TTC549 (cell line): ENCODE measurements around the gene ACOT11.
"Not testable (repeated sequence)": the region's sequence is repeated elsewhere in the genome, so short reads cannot be mapped to it uniquely, and the experiment has no call there.

Experiments used
- FAIRE-seq: peaks from 2 replicates; lab custom pipeline; 2012; peaks lifted over from hg19 to GRCh38; lab: Jason Lieb, UNC

The ACOT11 gene

GRCh38 chr1:54547601-54548388 is at the start of gene ACOT11:
ACOT11 (plus strand) TSS chr1:54548228; CDS start chr1:54548310, 82 bp downstream.
- FAIRE-seq, result no peak

DNA sequence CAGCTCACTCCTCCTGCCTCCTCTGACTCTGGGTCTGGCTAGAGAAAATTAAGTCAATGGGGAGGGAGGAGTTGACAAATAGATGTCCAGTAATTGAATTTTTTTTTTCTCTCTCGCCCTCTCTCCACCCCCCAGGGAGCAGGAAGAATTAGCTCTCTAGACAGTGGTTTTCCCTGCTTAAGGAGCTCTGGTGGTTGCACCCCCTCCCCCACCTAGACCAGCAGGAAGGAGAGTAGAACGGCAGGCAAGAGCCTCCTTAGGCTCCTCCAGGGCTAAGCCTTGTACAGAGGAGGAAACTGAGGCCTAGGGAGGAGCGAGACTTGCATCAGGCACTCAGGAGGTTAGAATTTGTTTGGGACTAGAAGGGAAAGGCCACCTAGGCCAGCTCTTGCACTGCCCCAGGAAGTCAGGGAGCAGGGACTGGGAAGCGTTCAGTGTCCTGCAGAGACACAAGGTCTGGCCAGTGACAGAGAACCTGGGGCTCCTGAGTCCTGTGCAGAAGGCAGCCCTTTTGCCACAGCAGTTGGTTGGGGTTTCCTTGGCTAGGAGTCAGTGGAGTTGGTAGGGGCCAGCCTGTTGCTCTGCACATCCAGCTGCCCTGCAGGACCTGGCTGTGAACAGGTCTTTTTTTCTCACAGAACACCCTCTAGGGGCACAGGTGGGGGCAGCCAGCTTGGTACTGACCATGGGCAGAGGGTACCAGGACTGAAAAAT is 49.5 kb upstream of the ACOT11 start:
- FAIRE-seq, result no peak

DNA sequence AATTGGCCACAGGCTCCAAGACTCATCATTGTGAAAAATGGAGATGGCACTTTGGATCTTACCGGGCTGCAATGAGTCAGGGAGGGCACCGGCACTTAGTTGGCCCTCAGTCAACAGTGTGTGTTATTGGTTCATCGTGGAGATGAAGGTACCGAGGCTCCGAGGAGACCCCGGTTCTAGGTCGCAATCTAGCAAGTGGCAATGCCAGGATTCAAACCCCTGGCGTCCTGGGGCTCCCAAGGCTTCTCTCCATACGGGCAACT is 49.0 kb upstream of the ACOT11 start:
- no peak for FAIRE-seq

GRCh38 chr1:54499360-54500106 is 48.5 kb upstream of the ACOT11 start:
- no peak for FAIRE-seq

- no peak for FAIRE-seq
Observed at GRCh38 chr1:54500107-54500431, 48.0 kb upstream of the ACOT11 start.

- no peak for FAIRE-seq
Observed at GRCh38 chr1:54501849-54502248, 46.2 kb upstream of the ACOT11 start.

DNA sequence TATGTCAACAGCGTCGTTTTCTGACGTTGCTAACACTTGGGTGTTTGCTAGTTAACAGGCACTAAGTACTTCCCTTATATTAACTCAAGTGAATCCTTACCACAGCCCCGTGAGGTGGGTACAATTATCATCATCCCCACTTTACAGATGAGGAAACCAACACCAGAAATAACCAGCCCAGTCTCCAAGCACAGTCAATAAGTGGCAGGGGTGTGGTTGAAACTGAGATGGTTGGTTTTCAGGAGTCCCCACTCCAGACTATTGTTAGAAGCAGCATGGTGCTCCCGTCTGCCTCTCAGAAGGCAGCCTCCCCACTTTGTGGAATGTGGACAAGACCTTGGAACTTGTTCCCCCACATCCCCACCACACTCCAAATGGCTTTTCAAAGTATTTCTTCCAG is 45.7 kb upstream of the ACOT11 start:
- no peak for FAIRE-seq

DNA sequence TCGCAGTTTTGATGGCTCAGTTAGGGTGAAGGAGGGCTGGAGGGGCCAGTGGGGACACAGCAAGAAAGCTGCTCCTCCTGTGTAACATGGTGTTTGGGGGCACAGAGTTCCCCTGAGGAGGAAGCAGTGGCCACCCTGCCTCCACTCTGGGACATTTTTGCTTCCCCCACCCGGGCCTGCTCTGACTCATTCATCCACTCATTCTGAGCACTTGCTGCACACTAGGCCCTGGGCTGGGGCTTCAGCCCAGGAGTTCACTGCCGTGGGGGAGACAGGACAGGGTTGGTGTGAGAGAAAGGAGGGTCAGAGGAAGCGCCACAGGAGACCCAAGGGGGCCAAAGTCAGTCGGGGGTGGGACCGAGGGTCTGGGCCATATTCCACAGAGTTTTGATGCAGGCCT is 41.4 kb upstream of the ACOT11 start:
- no peak for FAIRE-seq

- FAIRE-seq, result no peak
Observed at GRCh38 chr1:54507033-54507870, 40.8 kb upstream of the ACOT11 start.

GRCh38 chr1:54510715-54511270 is 37.2 kb upstream of the ACOT11 start:
- no peak for FAIRE-seq

- not testable (repeated sequence) for FAIRE-seq
Observed at GRCh38 chr1:54513921-54514580, 34.0 kb upstream of the ACOT11 start.

- no peak for FAIRE-seq
Observed at GRCh38 chr1:54516249-54516920, 31.6 kb upstream of the ACOT11 start.

- no peak for FAIRE-seq
Observed at GRCh38 chr1:54517496-54517895, 30.5 kb upstream of the ACOT11 start.

DNA sequence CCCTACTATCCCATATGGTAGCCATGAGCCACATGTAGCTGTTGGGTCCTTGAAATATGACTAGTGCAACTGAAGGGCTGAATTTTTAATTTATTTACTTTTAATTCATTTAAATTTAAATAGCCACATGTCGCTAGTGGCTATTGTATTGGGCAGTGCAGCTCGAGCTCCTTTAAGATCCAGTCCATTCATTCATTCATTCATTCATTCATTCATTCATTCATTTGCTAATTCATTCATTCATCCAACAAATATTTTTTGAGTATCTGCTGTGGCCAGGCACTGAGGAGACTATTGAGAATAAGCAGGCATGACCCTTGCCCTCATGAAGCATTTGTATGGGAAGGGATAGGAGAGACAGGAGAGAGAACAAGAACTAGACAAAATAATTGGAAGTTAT is 29.5 kb upstream of the ACOT11 start:
- no peak for FAIRE-seq

DNA sequence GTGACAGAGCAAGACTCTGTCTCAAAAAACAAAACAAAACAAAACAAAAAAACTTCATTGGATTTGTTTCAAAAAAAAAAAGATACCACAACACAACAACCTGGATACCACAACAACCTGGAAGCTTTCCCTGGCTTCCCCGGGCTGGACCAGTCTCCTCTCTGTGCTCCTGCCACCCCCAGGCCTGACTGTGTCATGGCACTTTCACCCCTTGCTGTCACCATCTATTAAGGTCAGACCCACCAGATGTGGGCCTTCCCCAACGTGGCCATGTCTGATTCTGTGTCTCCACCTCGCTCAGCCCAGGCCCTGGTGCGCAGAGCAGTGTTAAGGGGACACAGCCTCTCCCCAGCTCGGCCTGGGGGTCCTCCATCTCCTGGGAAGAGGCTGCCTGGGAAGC is 28.3 kb upstream of the ACOT11 start:
- no peak for FAIRE-seq

- no peak for FAIRE-seq
Observed at GRCh38 chr1:54520631-54521321, 27.3 kb upstream of the ACOT11 start.

DNA sequence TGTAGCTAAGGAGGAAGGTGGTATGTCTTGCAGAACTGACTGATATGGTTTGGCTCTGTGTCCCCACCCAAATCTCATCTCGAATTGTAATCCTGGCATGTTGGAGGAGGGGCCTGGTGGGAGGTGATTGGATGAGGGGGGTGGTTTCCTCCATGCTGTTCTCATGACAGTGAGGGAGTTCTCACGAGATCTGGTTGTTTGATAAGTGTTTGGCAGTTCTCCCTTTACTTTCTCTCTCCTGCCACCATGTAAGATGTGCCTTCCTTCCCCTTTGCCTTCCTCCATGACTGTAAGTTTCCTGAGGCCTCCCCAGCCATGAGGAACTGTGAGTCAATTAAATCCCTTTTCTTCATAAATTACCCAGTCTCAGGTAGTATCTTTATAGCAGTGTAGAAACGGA is 21.5 kb upstream of the ACOT11 start:
- not testable (repeated sequence) for FAIRE-seq

DNA sequence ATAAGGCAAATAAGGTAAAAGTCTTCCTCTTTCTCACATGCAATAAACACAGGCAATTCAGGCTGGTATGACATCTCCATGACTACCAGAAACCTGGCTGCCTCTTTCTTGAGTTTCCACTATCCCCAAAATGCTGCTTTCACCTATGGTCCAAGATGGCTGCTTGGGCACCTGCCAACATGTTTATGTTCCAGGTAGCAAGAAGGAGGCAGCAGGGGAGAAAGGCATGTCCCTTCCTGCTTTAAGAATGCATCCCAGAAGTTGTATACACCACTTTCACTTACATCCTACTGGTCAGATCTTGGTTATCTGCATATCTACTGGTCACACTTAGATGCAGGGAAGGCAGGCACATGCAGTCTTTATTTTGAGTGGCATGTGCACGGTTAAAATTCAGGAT is 19.4 kb upstream of the ACOT11 start:
- no peak for FAIRE-seq

GRCh38 chr1:54532033-54532432 is 16.0 kb upstream of the ACOT11 start:
- FAIRE-seq, result no peak

- FAIRE-seq, result not testable (repeated sequence)
Observed at GRCh38 chr1:54536656-54537055, 11.4 kb upstream of the ACOT11 start.

DNA sequence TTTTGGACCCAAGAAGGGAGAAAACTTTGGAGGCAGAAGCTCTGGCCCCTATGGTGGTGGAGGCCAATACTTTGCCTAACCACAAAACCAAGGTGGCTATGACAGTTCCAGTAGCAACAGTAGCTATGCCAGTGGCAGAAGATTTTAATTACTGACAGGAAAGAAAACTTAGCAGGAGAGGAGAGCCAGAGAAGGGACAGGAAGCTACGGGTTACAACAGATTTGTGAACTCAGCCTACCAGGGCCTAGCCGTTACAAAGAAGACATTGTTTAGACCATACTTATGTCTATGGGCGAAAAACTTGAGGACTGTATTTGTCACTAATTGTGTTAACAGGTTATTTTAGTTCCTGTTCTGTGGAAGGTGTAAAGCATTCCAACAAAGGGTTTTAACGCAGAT is 10.4 kb upstream of the ACOT11 start:
- no peak for FAIRE-seq
